ENCODE data around the gene SPON2.

SPON2 gene

DNA sequence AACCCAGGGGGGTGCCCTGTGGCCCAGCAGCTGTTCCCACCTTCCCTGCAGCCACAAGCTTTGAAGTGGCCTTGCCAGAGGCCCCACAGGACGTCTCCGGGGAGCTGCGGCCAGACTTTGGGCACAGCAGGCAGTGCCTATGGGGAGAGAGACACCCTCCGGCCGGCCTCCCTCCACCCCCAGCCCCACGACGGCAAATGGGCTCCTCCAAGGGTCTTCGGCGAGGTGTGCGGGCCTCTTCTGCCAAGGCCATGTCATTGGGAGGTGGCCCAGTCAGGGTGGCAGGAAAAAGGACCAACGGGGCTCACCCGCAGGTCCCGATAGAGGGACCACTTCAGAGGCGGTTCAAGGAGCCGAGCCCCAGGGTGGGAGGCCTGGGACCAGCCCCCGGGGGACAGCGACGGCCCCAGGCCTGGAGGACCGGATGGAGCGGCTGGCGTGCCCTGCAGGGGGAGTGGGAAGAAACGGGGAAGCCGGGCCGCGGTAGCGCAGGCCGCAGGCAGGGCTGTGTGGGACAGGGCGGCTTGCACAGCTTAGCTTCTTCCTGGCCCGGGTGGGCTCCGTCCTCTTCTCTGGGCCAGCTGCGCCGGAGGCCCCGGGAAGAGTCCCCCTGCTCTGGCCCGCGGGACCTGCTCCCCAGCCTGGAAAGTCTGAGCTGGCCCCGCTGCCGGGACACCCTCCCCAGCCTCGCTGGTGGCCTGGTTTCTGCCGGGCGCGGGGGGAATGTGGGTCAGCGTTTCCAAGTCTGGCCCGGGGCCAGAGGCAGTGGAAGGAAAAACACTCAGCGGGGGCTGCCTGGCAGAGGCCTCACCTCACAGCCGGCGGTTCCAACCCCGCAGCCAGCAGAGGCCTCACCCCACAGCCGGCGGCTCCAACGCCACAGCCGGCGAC lies 21.9 kb upstream of the SPON2 start:
- peak; percentile 34 for DNase-seq

DNA sequence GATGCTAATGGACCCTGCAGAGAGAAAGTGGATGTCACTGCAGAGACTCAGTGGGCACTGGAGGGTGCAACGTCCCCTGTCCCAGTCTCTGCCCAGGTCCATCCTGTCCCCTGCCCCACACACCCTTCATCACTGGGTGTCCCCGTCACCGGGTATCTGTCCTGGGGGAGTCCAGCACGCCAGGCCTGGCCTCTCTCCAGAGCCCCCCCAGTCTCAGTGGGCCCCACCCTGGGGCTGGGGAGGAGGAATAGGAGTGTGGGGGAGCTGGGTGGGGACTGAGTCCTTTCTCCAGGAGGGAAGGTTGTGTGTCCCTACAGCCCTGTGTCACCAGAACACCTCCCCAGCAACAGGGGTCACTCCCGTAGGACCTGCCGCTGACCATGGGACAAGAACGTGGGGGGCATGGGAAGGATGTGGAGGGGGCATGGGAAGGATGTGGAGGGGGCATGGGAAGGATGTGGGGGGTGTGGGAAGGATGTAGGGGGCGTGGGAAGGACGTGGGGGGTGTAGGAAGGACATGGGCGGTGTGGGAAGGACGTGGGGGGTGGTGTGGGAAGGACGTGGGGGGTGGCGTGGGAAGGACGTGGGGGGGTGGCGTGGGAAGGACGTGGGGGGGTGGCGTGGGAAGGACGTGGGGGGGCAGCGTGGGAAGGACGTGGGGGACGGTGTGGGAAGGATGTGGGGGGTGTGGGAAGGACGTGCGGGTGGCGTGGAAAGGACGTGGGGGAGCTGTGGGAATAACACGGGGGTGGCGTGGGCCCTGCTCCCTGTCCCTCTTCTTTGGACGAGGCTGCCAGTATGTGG lies 21.0 kb upstream of the SPON2 start:
- no peak for DNase-seq

DNA sequence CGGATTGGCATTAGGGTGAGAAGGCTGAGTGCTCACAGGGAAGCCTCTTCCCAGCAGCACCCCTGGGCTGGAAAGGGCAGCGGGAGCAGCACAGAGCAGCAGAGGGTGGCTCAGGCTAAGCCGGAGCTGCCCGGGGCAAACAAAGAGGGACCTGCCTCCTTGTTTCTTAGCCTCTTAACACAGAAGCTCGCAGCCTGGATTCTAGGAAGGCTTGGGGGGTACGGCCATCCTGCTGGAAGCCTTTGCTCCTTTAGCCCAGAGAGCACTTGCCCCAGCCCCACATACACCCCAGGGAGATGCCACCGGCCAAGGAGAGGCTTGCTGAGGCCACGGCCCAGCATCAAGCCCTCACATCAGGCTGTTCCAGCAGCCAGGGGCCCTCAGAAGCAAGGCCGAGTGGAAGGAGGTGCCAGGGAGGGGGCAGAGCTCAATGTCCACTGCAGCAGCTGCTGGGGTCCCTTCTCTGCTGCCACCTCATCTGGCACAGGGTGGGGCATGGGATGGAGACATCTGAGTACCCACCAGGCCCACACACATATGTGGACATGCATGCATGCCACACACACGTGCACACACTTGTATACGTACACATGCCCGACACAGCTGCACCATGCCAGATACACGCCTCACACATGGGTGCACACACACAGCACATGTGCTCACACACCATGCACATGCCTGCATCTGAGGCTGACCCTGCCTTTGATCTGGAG lies 20.3 kb upstream of the SPON2 start:
- no peak for DNase-seq

DNA sequence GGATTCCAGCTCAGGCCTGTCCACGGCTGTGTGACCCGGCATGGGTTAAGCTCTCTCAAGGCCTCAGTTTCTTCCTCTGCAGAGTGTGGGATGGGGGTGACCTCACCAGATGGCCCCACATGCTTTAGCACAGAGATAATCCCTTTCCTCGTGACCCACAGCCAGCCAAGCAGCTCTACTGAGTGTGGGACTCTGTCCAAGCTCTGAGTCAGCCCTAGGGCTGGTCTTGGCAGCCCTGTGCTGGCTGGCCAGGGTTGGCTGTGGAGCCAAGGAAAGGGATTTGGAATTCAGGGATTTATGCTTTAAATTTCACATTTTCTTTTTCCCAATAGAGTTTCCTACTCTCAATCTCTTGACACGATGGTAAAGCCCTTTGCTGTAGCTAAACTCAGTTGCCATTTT lies 19.7 kb upstream of the SPON2 start:
- no peak for DNase-seq

DNA sequence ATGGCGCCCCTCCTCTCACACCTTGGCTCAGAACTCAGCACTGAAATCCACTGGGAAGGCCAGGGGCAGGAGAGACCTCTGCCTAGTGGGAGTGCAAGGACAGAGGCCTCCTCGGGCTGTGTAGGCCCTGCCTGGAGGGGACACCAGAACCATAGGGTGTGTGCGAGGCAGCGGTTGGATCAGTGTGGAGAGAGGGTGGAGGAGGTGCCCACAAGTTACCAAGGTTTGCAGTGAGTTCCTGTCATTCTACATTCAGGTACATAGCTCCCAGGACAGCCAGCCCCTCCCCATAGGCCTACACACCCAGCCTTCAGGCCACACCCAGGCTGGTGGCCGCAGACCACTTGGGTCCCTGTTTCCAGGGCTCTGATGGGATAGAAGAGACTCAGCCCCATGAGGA lies 19.2 kb upstream of the SPON2 start:
- no peak for DNase-seq

DNA sequence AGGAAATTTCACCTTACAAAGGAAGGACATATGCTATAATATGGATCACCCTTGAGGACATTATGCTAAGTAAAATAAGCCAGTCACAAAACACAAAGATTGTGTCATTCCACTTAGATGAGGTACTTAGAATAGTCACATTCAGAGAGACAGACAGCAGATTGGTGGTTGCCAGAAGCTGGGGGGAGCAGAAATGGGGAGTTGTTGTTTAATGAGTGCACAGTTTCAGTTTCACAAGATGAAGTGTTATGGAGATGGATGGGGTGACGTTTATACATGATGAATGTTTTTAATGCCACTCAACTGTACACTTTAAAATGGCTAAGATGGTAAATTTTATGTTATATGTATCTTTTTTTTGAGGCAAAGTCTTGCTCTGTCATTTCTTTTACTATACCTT lies 14.8 kb upstream of the SPON2 start:
- DNase-seq: no peak

DNA sequence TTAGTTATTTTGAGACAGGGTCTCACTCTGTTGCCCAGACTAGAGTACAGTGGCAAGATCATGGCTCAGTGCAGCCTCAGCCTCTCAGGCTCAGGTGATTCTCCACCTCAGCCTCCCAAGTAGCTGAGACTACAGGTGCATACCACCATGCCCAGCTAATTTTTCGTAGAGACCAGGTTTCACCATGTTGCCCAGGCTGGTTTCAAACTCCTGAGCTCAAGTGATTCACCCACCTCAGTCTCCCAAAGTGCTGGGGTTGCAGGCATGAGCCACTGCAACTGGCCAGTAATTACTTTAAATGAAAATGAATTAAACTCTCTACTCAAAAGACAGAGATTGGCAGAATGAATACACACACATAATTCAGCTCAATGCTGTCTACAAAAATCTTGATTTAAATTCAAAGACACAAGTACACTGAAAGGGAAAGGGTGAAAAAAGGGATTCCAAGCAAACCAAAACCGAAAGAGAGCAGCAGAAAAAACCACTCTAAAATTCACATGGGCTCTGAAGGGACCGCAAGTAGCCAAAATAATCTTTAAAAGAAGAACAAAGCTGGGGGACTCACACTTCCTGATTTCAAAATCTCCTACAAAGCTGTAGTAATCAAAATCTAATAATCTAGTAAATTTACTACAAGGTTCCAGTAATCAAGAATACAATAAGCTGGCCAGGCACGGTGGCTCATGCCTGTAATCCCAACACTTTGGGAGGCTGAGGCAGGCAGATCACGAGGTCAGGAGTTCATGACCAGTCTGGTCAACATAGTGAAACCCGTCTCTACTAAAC lies 11.8 kb upstream of the SPON2 start:
- DNase-seq: no peak

DNA sequence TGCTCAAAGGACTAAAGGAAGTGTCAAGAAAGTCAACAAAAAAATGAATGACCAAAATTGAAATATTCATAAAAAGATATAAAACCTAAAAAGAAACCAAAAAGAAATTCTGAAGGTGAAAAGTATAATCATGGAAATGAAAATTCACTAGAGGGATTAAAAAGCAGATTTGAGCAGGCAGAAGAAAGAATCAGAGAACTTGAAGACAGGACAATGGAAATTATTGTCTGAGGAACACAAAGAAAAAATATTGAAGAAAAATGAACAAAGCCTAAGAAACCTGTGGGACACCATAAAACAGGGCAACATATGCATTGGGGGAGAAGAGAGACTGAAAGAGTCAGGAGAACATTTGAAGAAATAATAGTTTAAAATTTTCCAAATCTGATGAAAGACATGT lies 9.9 kb upstream of the SPON2 start:
- DNase-seq: no peak

DNA sequence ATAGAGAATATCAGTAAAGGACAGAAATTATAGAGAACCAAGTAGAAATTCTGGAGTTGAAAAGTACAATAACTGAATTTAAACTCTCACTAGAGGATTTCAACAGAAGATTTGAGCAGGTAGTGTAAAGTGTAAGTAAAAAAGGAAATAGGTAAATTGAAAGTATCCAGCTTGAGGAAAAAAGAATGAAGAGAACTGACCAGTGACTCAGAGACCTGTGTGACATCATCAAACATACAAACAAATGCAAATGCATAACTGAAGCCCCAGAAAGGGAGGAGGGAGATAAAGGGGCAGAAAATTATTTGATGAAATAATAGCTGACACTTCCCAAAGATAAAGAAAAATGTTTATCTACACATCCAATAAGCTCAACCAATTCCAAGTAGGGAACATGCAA lies 8.3 kb upstream of the SPON2 start:
- DNase-seq: no peak

DNA sequence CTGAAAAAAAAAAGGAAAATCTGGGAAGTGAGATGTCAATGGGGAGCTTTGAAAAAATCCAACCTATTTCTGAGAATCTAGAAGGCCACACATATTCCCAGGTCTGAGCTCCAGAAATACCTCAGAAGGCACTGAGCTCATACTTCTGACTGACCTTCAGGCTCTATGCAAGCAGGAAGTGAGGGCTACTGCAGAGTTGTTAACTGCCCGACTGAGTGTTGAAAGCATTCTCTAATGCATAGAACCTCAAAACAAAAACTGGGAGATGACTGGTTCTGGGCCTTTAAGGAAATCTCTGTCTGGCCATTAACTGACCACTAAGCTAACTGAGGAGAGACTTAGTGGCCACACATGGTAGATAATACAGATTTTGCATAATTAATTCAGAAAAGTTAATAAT lies 7.6 kb upstream of the SPON2 start:
- no peak for DNase-seq

DNA sequence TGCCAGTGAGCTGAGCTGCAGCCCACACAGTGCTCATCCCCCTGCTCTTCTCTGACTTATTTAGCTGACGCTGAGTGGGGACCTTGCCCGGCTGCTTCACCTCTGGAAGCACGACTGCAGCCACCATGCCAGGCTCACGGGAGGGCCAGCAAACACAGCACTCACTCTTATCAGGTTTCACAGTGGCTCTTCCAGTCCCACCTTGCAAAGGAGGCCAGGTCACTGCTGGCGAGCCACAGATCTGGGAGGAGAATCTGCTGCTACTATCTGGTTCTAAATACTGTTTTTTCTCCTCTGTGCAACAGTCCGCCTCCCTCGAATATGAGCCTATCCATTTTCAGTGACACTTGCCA lies 6.7 kb upstream of the SPON2 start:
- DNase-seq: no peak

DNA sequence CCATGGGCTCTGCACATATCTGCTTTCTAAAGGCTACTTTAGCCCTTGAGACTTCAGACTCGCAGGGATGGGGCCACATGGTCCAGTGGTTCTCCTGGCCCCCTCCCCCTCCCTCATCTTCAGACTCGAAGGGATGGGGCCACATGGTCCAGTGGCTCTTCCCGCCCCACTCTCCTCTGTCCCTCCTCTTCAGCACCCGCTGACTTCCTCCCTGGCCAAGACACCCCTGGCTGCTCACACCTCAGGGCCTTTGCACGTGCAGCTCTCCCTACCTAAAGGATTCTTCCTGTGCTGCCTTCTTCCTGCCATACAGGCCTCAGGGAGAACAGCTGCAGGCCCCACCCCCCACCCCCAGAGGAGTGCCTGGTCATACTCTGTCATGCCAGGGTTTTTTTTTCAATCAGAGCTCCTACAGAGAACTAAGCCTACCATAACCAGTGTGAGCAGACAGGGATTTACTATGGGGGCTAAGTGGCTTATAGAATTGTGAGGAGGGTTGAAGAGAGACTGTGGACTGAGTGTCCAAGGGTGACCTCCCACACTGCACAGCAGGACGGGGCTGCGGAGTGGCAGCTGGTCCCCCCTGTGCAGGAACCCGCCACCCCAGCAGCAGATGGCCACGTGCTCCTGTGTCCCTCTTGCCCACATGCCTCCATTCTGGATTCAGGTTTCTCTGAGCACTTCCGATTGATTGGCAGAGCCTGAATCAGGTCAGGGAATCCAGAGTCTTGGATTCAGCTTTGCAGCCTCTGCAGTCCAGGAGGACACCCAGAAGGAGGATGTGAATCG lies 6.1 kb upstream of the SPON2 start:
- DNase-seq: no peak

DNA sequence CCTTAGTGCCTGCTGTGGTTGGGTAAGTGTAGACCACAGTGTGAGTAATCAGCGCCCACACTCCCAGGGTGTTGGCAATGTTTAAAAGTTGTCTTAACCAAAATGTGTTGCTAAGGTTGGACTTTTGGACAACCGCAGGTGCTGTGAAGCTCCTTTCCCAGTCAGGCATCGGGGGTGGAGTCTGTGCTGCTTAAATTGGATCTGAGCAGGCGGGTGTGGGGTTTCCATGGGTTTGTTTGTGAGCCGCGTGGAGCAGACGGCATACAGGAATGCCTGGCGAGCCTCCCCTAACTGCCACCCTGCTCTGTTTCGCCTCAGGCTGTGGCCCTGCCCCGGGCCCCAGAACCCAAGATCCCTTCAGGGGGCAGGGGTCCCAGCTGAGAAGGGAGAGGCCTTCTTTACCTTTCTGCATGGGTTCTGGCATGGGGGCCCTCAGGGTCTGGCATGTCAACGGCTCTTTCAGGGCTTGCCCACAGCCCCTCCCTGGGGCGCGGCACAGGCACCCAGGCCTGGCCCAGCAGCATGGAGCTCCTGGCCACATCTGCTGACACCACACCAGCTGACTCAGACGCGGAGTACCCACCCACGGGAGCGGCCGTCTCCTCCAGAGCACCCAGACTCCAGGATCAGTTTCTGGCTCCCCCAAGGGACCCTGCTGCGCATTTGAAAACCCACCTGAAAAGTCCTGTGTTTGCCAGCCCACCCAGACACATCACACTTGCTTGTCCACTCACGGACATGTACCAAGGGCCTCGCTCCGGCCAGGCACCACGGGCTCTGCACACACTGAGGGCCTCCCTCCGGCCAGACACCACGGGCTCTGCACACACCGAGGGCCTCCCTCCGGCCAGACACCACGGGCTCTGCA lies 5.1 kb upstream of the SPON2 start:
- no peak for DNase-seq

DNA sequence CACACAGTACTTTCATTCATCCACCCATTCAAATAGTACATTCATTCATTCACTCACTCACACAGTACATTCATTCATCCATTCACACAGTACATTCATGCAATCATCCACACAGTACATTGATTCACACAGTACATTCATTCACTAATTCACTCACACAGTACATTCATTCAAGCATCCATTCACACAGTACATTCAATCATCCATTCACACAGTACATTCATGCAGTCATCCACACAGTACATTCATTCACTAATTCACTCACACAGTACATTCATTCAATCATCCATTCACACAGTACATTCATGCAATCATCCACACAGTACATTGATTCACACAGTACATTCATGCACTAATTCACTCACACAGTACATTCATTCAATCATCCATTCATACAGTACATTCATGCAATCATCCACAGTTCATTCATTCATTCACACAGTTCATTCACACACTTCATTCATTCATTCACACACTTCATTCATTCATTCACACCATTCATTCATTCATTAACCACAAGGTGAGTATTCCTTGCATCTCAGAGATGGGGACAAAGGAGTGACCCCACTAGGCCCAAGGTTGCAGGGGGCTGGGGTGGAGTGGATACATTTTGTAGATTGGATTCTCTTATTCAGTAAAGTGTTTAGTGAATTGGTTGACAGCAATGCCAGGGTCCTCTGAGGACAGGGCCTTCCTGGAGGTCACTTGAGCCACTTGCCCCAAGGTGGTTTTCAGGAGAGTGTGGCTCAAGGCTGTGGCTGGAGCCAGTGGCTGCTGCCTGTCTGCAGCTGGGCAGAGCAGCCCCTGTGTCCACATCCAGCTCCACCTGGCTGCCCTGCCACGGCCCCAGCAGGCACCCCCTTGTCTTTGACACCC lies 4.3 kb upstream of the SPON2 start:
- DNase-seq: no peak

DNA sequence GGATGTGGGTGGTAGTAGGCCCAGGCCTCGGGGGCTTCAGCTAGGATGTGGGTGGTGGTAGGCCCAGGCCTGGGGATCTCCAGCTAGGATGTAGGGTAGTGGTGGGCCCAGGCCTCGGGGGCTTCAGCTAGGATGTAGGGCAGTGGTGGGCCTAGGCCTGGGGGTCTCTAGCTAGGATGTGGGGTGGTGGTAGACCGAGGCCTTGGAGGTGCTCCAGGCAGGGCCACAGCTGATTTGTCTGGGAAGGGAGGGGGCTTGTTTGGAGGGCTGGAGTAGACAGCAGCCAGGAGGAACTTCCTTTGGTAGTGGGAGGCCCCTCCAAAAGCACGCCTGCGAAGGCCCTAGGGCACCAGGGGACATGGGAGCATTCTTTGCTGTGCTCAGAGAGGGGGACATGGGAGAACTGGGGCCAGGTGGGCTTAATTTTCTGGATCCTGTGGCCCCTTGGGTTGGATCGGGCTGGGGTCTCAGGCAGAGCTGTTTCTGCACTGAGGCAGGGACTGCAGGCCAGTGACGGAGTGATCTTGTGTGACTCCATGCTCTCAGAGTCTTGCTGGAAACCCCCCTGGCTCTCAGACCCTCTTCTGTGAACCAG lies 3.3 kb upstream of the SPON2 start:
- no peak for DNase-seq

DNA sequence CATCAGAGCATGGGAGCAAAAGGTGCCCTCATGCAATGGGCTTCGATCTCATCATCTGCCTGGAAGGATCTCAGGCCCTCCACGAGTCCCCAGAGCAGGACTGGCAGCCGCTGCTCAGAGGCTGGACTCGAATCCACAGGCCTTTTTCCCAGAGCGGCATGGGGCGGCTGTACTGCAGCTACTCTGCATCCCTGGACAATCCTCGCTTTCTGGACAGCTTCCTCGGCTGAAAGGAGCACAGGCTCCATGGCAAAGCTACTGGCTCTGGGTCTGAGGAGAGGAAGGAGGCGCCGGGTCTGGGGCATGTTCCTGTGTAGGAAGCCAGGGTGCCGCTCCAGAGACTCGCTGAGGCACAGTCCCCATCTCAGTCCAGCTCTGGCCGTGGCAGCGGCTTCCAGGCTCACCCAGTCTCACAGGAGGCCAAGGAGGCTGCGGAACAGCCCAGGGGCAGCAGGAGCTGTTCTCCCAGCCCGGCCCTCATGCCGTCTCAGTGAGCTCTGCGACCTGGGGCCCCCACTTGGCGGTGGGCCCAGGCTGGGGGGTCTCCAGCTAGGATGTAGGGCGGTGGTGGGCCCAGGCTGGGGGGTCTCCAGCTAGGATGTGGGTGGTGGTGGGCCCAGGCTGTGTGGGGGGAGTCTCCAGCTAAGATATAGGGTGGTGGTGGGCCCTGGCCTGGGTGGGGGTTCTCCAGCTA lies 2.7 kb upstream of the SPON2 start:
- no peak for DNase-seq

DNA sequence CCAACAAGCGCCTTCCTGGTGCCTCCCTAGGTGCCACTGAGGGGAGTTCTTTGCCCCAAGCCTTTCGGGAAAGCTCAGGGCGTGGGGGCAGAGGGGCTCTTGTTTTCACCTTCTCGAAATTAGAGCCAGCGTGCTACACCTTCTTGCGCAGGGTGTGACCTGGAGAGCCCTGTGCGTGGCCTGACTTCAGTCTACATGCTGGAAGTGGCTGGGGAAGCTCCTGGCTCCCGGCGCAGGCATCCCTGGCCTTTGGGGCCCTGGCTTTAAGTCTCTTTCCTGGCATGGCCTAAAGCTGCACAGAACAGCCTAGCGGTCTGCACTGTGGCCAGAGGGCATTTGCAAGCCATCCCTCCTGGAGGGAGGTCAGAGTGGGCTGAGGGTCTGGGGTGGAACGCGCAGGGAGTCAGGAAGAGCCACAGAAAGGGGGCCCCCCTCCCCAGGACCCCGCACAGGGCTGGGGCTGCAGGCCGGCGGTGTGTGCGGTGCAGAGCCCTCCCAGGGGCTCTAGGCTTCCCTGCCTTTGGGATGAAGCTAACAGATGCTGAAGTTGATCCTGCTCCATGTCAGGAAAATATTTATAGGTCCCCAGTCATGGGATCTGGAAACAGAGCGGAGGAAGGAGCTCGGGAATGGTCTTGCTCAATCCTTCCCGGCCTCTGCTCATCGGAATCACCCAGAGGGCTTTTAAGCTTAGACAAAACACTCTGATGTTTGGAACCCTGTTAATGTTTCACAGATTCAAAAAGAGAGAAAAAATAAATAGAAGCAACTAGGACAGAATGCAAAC lies 781 bp upstream of the SPON2 start:
- no peak for DNase-seq

Measured in NCI-H1092 (cell line).